ENCODE data around the gene LCE3A. TPM values are rescaled to one million over a fixed set of nuclear protein-coding genes. Genes with fewer than 3 reads are reported as not detected.
"Not testable (repeated sequence)": the region's sequence is repeated elsewhere in the genome, so short reads cannot be mapped to it uniquely, and the experiment has no call there.

Gene LCE3A
- total RNA-seq, 1 donor from 2014 or later = not detected

- no peak for TF ChIP-seq CTCF (IDR thresholded peaks at IDR 0.05; ENCODE audit: unreplicated experiment)
- no peak within 1 kb of the TSS for H3K27ac Mint-ChIP-seq
- H3K27me3 Mint-ChIP-seq (ENCODE audit: low read depth) = no peaks in the 10 kb centered on the region
- no peak for DNase-seq (ENCODE audit: low spot score in 2 of 2, unreplicated experiment in 2 of 2)
- no peaks in the 10 kb centered on the region for H3K4me1 Mint-ChIP-seq
- H3K4me3 Mint-ChIP-seq = no peak within 1 kb of the TSS
- H3K9me3 Mint-ChIP-seq = peaks cover 23% of the 10 kb centered on the region
- H3K36me3 Mint-ChIP-seq = no peaks in the 10 kb centered on the region
These were observed 23.0 kb downstream of the LCE3A start, which contains the start of gene LCE3C for GRCh38 chr1:152599934-152600333. TSS of gene LCE3C (plus strand) at chr1:152600234. CDS start at chr1:152600732, 498 bp downstream.

- DNase-seq (ENCODE audit: low spot score in 2 of 2, unreplicated experiment in 2 of 2) = no peak
- H3K4me1 Mint-ChIP-seq = no peaks in the 10 kb centered on the region
- no peak for TF ChIP-seq CTCF (IDR thresholded peaks at IDR 0.05; ENCODE audit: unreplicated experiment)
- H3K9me3 Mint-ChIP-seq = peaks cover 19% of the 10 kb centered on the region
- H3K27me3 Mint-ChIP-seq (ENCODE audit: low read depth) = no peaks in the 10 kb centered on the region
- no peaks in the 10 kb centered on the region for H3K36me3 Mint-ChIP-seq
- no peak overlapping the region for H3K4me3 Mint-ChIP-seq
- H3K27ac Mint-ChIP-seq = no peak overlapping the region
These were observed 25.9 kb downstream of the LCE3A start for GRCh38 chr1:152596986-152597385.

DNA sequence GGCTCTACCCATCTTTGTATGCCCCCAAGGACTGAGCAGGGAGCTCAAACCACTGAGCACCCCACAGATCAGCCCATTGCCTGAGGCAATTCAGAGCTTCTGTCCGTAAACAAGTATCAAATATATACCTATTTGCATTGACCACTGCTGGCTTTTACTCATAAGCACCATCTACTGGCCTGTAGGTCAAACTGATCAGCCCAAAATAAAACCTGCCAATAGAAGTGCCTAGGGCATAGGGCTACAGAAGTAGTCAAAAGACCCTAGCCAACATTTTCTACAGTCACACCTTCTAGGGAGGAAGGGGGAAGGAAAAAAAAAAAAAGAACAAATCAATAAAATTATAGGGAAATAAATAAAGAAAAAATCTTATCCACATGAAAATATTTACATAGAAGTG, 37.3 kb downstream of the LCE3A start:
- peaks cover 44% of the 10 kb centered on the region for H3K9me3 Mint-ChIP-seq
- H3K27me3 Mint-ChIP-seq (ENCODE audit: low read depth) = no peaks in the 10 kb centered on the region
- no peaks in the 10 kb centered on the region for H3K4me1 Mint-ChIP-seq
- no peak overlapping the region for H3K4me3 Mint-ChIP-seq
- no peaks in the 10 kb centered on the region for H3K36me3 Mint-ChIP-seq
- no peak for TF ChIP-seq CTCF (IDR thresholded peaks at IDR 0.05; ENCODE audit: unreplicated experiment)
- DNase-seq (ENCODE audit: low spot score in 2 of 2, unreplicated experiment in 2 of 2) = no peak
- no peak overlapping the region for H3K27ac Mint-ChIP-seq

DNA sequence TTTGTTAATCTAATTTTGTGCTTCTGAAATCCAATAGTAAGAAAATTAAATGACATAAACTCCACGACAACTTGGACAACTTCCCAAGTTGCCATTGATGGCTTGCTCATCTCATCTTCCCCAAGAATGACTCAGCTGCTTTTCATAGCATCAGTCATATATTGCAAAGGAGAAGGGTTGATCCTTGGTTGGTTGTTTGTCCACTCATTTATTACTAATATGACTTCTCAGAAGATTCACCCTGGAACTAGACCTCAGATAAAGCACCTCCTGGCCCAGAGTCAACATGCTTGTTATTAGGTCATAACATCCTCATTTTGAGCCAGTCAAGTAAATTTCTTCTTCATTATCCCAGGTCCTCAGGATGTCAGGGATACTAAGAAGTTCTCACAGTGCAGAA, 40.3 kb downstream of the LCE3A start:
- Mint-ChIP-seq H3K36me3 (no peaks in the 10 kb centered on the region), H3K9me3 (peaks cover 45% of the 10 kb centered on the region), H3K27ac (no peak overlapping the region)

GRCh38 chr1:152580433-152580832, 42.5 kb downstream of the LCE3A start, which contains the start of gene LCE3D:
TSS of gene LCE3D (minus strand) at chr1:152580516. CDS start at chr1:152579936, 580 bp downstream.
- H3K4me3 Mint-ChIP-seq = no peak within 1 kb of the TSS
- H3K36me3 Mint-ChIP-seq = no peaks in the 10 kb centered on the region
- no peaks in the 10 kb centered on the region for H3K4me1 Mint-ChIP-seq
- peaks cover 55% of the 10 kb centered on the region for H3K9me3 Mint-ChIP-seq
- no peaks in the 10 kb centered on the region for H3K27me3 Mint-ChIP-seq (ENCODE audit: low read depth)
- no peak for TF ChIP-seq CTCF (IDR thresholded peaks at IDR 0.05; ENCODE audit: unreplicated experiment)
- DNase-seq (ENCODE audit: low spot score in 2 of 2, unreplicated experiment in 2 of 2) = no peak
- H3K27ac Mint-ChIP-seq = no peak within 1 kb of the TSS

More for the DNA sequence above, 40.3 kb downstream of the LCE3A start:
- no peak for DNase-seq (ENCODE audit: low spot score in 2 of 2, unreplicated experiment in 2 of 2)
- TF ChIP-seq CTCF (IDR thresholded peaks at IDR 0.05; ENCODE audit: unreplicated experiment) = no peak
- Mint-ChIP-seq H3K27me3 (ENCODE audit: low read depth) (no peaks in the 10 kb centered on the region), H3K4me3 (no peak overlapping the region), H3K4me1 (no peaks in the 10 kb centered on the region)

- not testable (repeated sequence) for H3K4me3 Mint-ChIP-seq
These were observed 43.4 kb downstream of the LCE3A start for GRCh38 chr1:152579526-152579925.

More at GRCh38 chr1:152579526-152579925, 43.4 kb downstream of the LCE3A start:
- H3K9me3 Mint-ChIP-seq = peaks cover 64% of the 10 kb centered on the region
- not testable (repeated sequence) for H3K36me3 Mint-ChIP-seq; H3K4me1 Mint-ChIP-seq; H3K27ac Mint-ChIP-seq; H3K27me3 Mint-ChIP-seq (ENCODE audit: low read depth); DNase-seq (ENCODE audit: low spot score in 2 of 2, unreplicated experiment in 2 of 2)
